Forelimb muscle (tissue), 1 donor: ENCODE data around the gene LMO7. TPM values are rescaled to one million over a fixed set of nuclear protein-coding genes. Genes with fewer than 3 reads are reported as not detected.
A peak's percentile ranks its signal among the peaks of the same experiment; 100 is the strongest.
"Not testable (repeated sequence)": the region's sequence is repeated elsewhere in the genome, so short reads cannot be mapped to it uniquely, and the experiment has no call there.

Source experiments
- DNase-seq: peaks from one replicate; pipeline ENCODE4 v3.0.0-alpha.2; 2013; ENCODE audit warnings: low read depth
- polyA plus RNA-seq: library from polyadenylated mRNA; unstranded; fragments of 120-200 nt; gene quantifications from one replicate; pipeline ENCODE4 v1.2.1, GENCODE V29; 2013; ENCODE audit not compliant: insufficient read length

Gene LMO7
- polyA plus RNA-seq, 1 donor, result 159 TPM

DNA sequence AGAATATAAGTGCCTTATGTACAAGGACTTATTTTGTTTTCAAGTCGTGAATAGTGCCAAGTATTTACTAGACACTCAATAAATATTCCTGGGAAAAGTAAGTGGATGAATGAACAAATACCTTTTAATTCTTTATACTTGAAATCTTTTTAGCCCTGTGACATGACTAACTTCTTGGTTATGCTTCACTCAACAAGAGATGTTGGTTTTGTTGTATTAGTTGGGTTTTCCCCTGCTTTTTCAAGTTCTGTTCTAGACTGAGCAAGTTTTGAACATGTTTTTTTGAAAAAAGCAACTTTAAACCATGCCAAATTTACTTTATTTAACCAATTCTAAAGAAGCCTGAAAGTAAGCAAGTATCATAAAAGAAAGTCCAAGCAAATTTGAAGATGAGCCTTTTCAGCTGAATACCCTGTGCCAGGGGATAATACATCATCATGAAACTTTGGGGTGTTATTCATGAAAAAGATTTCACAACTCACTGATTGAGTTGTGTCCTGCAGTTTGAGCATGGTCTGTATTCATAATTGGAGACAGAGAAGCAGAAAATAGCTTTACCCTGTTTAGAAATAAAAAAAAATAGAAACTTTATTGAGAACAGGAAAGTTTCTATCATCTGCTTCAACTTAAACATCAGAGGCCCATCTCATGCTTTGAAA, 11.1 kb downstream of the LMO7 start:
- no peak for DNase-seq

DNA sequence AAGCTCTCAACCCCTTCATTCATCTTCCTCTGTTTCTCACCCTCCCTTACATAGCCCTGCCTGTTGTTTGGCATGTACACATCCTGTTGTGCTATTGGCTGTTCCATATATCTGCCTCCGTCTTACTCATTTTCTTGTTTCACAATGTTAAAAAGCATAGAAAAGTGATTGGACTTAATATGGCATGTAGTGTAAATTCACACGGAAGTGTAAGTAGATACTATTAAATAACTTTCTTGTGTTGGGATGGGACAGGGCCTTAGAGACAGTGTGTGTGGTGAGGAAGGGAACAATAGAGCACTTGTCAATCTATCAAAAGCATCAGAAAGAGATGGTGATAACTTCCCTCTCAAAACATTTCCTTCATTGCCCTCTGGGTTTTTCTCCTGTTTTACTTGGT, 12.3 kb downstream of the LMO7 start:
- DNase-seq, result no peak

DNA sequence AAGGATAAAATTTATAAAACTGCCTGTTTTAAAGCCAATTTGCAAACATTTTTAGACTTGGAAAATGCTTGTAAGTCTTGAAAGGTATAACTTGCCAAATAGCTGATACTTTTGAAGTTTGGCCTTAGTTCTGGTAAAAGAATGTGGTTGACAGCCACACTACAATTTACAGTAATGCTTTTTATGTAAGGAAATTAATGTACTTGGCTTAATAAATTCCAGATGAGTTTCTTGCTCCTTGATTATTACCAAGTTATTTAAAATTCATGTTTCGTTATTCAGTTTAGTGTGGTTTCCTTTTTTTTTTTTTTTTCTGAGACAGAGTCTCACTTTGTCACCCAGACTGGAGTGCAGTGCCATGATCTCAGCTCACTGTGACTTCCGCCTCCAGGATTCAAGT, 14.9 kb downstream of the LMO7 start:
- no peak for DNase-seq

DNA sequence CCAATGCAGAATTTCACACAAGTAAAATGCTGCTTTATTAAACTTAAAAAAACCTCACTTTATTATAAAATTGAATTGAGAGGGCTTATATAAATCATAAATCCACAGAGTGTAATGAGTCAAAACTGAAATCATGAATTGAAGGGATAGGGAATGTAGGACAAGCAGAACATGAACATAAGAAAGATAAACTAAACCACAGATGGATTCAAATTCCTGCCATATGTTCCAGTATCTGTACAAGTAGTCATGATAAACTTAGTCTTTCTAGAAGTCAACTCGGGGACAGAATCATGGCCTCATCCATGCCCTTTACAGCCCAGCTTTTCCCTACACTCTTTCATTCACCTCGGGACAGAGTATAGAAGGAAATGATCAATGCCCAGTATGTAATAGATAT, 16.6 kb downstream of the LMO7 start:
- DNase-seq, result no peak

DNA sequence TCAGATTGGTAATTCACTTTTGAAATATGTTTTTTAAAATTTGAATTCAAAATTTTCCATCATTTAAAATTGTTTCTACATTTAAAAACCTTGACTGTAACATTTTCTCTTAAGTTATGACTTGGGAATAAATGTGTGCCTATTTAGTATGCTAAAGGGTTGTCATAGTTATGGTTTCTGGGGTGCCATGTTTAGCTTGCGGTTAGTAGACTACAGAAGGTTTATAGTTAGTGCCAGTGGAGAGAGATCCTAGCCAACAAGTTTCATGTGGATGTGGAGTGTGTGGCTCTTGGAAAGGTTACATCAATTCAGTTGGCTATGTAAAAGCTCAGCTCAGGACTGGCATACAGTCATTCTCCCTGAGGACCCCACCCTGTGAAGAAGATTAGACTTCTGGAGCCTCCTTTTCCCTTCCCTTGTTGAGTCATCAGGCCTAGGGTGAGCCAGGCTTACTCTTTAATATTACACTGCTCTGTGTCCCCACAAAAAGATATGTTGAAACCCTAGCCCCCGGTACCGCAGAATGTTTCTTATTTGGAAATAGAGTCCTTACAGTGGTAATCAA, 20.4 kb downstream of the LMO7 start:
- no peak for DNase-seq

DNA sequence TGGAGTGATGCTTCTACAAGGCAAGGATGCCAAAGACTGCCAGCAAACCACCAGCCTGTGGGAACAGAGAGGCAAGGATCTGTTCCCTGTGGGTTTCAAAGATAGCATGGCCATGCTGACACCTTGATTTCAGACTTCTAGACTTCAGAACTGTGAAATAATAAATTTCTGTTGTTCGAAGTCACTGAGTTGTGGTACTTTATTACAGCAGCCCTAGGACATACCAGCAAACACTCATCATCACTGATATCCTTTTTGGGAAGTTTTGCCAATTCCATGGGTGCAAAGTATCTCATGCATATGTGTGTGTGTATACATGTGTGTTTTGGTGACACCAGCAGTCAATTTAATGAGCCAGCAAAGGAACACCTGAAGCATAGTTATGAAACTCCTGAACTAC, 21.0 kb downstream of the LMO7 start:
- DNase-seq, result no peak

DNA sequence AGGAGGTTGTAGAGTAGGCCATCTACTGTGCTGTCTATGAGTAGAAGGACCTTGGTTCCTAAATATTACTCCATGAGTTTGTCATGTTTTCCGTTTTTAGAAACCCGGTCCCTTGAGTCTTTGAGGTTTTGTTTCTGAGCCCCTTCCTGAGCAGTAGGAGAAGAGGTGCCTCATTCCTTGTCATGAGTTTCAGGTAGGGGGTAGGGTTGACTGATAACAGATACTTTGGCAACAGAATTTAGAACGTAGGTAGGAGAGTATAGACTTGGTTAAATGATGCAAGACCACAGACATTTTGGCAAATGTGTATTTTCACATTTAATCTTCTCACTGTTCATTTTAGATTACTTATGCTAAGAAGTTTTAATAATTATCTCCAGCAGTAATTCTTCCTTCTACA, 24.6 kb downstream of the LMO7 start:
- no peak for DNase-seq

DNA sequence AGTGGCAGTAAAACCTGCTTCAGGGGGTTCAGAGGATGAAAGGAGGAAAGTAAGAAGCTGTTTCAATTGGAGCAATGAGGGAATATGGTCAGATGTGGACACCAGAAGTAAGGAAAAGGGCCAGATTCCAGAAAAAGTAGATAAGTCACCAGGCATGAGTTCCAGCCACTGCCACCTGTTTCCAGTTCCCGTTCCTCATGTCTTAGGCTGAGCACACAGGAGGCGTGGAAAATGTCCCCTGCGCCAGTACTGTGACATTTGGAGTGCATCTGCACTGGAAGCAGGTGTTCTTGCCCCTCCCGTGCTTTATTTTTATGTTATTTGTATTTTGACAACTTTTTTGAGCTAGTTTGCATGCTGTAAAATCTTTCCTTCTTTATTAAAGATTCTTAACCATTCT, 25.3 kb downstream of the LMO7 start:
- no peak for DNase-seq

DNA sequence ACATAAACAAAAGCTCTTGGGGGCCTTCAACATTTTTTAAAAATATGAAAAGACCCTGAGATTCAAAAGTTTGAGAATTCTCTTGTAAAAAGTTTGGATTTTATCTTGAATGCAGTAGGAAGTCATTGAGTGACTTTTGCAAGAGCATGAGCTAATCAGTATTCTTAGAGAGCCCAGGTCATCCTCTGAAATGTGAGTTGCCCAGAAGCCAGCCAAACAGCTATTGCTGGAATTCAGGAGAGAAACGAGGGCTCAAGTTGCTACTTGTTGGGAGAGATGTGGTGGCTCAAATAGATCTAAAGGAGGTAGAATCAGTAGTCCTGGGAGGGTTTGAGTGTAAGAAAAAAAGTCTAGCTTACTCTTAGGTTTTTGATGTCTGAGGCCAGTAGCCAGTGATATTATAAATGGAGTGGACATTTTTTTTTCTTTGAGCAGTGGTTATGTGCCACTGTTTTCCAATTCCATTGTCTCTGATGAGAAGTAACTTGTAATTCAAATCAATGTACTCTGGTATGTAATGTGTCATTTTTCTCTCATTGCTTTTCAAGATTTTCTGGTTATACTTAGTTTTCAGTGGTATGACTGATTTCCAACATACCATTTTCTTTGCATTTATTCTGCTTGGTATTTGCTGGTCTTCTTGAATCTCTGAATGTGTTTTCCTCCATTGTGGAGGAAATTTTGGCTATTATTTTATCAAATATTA, 30.7 kb downstream of the LMO7 start:
- DNase-seq, result no peak

DNA sequence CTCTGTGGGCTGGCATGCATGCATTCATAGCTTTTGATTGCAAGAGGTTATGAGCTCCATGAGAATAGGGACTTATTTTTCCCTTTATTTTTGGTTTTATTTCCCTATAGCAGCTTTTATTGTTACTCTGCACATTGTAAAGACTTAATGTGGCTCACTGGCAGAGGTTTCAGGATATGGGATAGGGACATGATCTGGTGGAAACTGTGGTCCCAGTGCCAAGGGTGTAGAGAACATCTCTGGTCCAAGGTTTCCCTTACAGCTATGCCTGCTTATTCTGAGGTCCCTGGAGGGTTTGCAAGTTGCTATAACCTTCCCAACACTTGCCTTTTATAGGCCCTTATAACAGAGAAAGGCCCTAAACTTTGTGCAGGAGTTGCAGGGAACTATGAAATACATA, 33.6 kb downstream of the LMO7 start:
- DNase-seq, result no peak

DNA sequence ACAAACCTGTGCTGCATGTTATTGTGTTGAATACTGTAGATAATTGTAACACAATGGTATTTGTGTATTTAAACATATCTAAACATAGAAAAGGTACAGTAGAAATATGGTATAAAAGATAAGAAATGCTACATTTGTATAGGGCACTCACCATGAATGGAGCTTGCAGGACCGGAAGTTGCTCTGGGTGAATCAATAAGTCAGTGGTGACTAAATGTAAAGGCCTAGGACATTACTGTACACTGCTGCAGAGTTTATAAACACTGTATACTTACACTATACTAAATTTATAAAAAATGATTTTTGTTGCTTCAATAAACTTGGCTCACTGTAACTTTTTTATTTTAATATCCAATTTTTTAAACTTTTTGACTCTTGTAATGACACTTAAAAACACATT, 34.4 kb downstream of the LMO7 start:
- DNase-seq, result no peak

DNA sequence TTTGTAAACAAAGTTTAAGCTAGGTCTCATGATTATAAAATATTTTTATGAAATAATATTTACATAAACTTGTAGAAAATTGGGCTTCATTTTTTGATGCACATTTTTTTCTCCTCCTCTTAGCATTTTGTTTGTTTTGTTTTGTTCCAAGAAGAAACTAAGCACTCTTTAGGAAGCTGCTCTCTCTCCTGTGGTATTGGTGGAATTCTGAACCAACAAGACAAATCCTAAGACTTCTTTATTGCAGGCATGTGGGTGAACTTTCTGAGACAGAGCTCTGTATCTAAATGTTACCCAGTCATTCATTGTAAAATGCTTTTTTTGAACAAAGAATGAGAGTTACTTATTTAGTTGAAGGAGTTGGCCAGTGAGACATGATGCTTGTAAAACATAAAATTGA, 39.3 kb downstream of the LMO7 start:
- no peak for DNase-seq

DNA sequence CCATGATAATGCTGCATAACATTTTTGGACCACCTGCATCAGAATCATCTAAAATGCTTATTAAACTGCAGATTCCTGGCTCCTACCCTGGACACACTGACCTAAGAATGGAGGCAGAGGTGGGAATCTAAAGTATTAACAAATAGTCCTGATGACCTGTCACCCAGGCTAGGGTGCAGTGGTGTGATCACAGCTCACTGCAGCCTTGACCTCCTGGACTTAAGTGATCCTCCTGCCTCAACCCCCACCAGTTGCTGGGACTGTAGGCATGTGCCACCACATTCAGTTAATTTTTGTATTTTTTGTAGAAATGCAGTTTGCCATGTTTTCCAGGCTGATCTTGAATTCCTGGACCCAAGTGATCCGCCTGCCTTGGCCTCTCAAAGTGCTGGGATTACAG, 43.3 kb downstream of the LMO7 start:
- DNase-seq, result no peak

DNA sequence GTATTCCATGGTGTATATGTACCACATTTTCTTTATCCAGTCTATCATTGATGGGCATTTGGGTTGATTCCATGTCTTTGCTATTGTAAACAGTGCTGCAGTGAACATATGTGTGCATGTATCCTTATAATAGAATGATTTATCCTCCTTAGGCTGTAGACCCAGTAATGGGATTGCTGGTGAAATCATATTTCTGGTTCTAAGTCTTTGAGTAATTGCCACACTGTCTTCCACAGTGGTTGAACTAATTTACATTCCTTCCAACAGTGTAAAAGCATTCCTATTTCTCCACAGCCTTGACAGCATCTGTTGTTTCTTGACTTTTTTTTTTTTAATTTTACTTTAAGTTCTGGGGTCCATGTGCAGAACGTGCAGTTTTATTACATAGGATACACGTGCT, 44.1 kb downstream of the LMO7 start:
- DNase-seq, result not testable (repeated sequence)

DNA sequence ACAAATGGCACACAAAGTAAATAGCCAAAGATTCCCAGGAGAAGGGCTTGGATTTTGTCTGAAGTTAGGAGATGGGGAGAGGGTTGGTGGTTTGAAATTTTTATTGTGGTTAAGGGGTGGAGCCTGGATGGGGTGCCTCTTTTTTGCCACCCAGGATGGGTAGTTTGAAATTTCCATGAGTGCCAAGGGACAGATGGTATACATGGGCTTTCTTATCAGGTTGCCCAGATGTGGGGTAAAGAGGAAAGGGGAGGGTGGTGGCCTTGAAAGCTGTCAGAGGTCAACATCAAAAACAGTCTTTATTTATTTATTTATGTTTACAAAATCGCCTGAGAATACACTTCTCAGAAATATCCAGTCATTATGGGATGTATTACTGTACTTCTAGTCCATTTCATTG, 46.2 kb downstream of the LMO7 start:
- no peak for DNase-seq

DNA sequence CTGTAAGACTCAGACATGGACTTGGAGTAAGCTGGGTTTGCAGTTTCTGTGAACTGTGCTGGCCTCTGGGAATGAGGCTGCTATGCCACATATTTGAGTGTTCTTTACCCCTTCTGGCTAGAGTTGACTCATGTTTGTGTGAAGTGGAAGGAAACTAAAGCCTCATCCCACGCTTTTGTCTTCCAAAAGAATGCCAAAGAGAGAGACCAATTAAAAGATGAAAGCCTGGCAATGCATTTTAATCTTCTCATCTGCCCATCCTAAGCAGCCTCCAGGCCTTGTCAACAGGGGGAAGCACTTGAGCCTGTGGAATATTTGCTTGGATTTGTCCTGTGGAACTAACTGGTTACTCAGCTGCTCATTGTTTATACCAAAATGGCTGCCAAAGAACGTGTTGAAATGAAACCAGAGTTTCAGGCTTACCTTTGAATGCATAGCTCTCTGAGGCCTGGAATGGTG, 49.1 kb downstream of the LMO7 start:
- no peak for DNase-seq

DNA sequence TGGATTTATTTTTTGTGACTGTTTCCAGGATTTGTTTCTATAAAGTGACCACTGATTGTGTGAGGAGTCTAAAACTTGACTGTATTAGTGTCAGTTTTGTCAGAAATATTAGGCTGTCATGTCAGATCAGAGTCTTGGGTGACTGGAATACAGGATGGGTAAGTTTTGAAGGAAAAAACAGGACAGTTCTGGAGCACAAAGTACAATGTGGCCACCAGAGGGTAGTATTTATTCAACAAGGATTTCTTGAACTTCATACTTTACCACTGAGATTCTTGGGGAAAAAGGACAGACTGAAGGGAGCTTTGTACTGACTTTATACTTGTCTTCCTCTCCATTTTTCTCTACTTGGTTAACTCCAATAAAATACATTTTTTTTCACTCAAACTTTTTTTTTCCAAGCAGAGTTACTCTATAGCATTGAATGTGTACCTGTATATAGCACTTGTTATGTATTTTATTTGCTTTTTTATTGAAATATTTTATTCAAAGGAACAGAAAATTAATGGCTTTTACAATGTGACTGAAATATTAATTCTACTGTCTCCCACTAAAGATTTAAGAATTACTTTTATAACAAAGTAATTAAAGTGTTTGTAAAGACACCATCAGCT, 51.1 kb downstream of the LMO7 start:
- DNase-seq, result no peak

DNA sequence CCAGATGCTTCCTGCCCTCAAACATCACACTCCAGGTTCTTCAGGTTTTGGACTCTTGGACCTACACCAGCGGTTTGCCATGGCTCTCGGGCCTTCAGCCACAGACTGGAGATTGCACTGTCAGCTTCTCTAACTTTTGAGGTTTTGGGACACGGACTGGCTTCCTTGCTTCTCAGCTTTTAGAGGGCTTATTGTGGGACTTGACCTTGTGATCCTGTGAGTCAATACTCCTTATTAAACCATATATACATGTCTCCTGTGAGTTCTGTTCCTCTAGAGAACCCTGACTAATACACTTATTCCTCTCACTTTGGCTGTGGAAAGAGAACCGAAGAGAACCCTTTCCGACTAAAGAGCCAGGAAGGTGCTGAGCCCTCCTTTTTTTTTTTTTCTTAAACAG, 53.6 kb downstream of the LMO7 start:
- no peak for DNase-seq

DNA sequence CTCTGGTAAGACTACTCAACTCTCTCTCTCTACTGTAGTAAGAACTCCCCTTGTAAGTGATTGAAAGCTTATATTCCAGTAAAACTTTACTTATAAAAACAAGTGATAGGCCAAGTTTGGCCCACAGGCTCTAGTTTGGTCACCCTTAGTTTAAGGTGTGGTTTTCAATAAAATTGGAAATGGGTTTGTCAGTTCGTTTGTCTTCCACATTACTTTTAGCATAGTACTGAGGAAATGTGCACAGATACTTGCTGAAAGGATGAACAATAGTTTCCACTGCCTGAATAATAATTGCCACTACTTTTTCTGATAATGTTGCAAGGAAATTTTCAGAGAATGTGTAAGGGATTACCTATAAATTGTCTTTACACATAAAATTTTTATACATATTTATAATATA, 54.5 kb downstream of the LMO7 start:
- no peak for DNase-seq

DNA sequence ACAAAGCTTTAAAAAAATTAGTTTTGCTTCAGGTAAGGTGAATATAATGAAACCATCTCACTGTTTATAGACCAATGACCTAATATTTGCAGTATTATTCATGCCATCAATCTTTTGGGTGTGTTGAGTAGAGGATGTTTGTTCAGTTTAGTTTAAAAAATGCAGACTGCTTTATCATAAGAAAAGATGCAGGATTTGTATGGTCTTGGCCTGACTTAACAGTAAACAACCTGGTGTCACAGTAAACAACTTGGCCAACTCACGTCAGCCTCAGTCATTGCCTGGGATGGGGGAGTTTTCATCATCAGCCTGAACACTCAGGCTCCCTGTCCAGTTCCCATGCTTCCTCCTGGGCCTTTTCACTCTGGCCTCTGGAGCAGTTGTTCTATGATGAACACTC, 55.1 kb downstream of the LMO7 start:
- DNase-seq, result no peak

DNA sequence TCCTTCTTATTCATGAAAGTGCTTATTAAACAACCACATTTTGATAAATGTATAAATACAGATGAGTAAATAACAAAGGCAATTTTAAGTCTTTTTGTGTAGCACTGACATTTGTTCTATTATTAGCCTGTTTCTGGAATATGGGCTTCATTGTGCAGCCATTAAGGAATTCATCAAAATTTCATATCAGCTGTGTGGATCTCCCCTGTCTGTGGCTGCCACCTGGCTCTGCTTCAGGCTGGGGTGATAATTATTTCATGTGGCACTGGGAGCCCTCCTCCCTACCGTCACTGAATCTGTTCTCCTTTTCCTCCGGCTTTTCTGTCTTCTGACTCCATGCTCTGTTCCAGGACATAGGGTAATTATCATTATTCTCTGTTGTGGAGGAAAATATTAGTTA, 57.1 kb downstream of the LMO7 start:
- DNase-seq, result no peak

DNA sequence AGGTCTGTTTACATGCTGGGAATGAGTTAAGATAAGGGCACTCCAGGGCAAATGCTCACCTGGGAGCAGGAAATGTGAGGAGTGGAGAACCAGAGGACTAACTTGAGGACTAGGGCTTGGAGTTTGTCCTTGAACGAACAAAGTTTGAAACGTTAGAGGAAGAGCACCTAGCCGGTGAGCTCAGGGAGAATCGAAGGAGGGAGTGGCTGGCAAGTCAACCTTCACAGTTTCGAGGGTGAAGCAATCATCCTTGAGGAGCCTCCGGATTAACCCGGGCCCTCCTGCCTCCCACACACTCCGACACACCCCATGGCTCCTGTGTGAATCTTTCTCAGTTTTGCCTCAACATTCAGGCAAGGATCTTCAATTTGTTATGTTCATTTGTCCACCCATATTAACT, 58.6 kb downstream of the LMO7 start:
- no peak for DNase-seq

DNA sequence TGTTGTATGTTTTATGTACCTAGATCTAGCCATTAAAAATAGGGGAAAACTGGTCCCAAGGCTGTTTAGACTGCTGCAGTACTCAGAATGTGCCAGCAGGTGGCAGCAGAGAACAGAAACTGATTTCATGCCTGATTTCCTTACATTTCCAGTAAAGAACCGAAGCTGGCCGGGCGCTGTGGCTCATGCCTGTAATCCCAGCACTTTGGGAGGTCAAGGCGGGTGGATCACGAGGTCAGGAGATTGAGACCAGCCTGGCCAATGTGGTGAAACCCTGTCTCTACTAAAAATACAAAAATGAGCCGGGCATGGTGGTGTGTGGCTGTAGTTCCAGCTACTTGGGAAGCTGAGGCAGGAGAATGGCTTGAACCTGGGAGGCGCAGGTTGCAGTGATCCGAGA, 59.8 kb downstream of the LMO7 start:
- peak; percentile 50 for DNase-seq
